ENCODE data around the gene ACTR5.

GRCh38 chr20:38774167-38774566 lies 25.9 kb downstream of the ACTR5 start:
- TF ChIP-seq, protein P1, sequence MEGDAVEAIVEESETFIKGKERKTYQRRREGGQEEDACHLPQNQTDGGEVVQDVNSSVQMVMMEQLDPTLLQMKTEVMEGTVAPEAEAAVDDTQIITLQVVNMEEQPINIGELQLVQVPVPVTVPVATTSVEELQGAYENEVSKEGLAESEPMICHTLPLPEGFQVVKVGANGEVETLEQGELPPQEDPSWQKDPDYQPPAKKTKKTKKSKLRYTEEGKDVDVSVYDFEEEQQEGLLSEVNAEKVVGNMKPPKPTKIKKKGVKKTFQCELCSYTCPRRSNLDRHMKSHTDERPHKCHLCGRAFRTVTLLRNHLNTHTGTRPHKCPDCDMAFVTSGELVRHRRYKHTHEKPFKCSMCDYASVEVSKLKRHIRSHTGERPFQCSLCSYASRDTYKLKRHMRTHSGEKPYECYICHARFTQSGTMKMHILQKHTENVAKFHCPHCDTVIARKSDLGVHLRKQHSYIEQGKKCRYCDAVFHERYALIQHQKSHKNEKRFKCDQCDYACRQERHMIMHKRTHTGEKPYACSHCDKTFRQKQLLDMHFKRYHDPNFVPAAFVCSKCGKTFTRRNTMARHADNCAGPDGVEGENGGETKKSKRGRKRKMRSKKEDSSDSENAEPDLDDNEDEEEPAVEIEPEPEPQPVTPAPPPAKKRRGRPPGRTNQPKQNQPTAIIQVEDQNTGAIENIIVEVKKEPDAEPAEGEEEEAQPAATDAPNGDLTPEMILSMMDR (IDR thresholded peaks at IDR 0.05): no peak
- no peak for TF ChIP-seq POLR2A (IDR thresholded peaks at IDR 0.05; ENCODE audit: low read depth)
- no peak for TF ChIP-seq POLR2AphosphoS5 (IDR thresholded peaks at IDR 0.05)
- TF ChIP-seq EP300 (IDR thresholded peaks at IDR 0.05): no peak

All from esophagus muscularis mucosa (tissue), 4 donors.